HG03280 (cell line): ENCODE data around the gene DEFB110.

Experiments used
- ATAC-seq: cut with Tn5 transposase; IDR thresholded peaks from one replicate; pipeline ENCODE4 v1.9.1; 2021; ENCODE audit warnings: mild to moderate bottlenecking, moderate library complexity; ENCODE audit not compliant: unreplicated experiment

The DEFB110 gene

GRCh38 chr6:50021894-50022293, at the start of gene DEFB110:
TSS of gene DEFB110 (minus strand) at chr6:50021994. CDS start at chr6:50021935, 59 bp downstream.
- ATAC-seq, result no peak

- ATAC-seq, result no peak
Measured at GRCh38 chr6:50070101-50070500, 48.3 kb upstream of the DEFB110 start.

- ATAC-seq, result no peak
Measured at GRCh38 chr6:50062051-50062450, 40.3 kb upstream of the DEFB110 start.

- peak; percentile 92 for ATAC-seq
Measured at GRCh38 chr6:50056242-50056641, 34.4 kb upstream of the DEFB110 start.

- no peak for ATAC-seq
Measured at GRCh38 chr6:50049829-50050228, 28.0 kb upstream of the DEFB110 start, which contains the start of gene DEFB112. TSS of gene DEFB112 (minus strand) at chr6:50049929. CDS start at chr6:50049869, 60 bp downstream.

- no peak for ATAC-seq
Measured at GRCh38 chr6:50047026-50047425, 25.2 kb upstream of the DEFB110 start.

- peak; percentile 70 for ATAC-seq
Measured at GRCh38 chr6:50030777-50031562, 9.2 kb upstream of the DEFB110 start.

GRCh38 chr6:50030350-50030749, 8.6 kb upstream of the DEFB110 start:
- ATAC-seq, result peak; percentile 21

- ATAC-seq, result no peak
Measured at GRCh38 chr6:50025258-50025657, 3.5 kb upstream of the DEFB110 start.

- no peak for ATAC-seq
Measured at GRCh38 chr6:50007819-50008218, 14.0 kb downstream of the DEFB110 start.

GRCh38 chr6:50003139-50003538, 18.7 kb downstream of the DEFB110 start:
- ATAC-seq, result no peak

GRCh38 chr6:49995278-49995677, 26.5 kb downstream of the DEFB110 start:
- no peak for ATAC-seq

GRCh38 chr6:49988900-49989299, 32.9 kb downstream of the DEFB110 start:
- no peak for ATAC-seq

- no peak for ATAC-seq
Measured at GRCh38 chr6:49987749-49988148, 34.0 kb downstream of the DEFB110 start.

GRCh38 chr6:49986551-49986950, 35.2 kb downstream of the DEFB110 start:
- no peak for ATAC-seq

GRCh38 chr6:49982046-49982445, 39.7 kb downstream of the DEFB110 start:
- no peak for ATAC-seq

GRCh38 chr6:49980898-49981297, 40.9 kb downstream of the DEFB110 start:
- ATAC-seq, result peak; percentile 36

GRCh38 chr6:49979584-49979983, 42.2 kb downstream of the DEFB110 start:
- ATAC-seq, result peak; percentile 54

- peak; percentile 48 for ATAC-seq
Measured at GRCh38 chr6:49978332-49979226, 43.2 kb downstream of the DEFB110 start.

- no peak for ATAC-seq
Measured at GRCh38 chr6:49969605-49970004, 52.2 kb downstream of the DEFB110 start, which contains the start of gene DEFB113. TSS of gene DEFB113 (minus strand) at chr6:49969625. CDS start at chr6:49969625, 0 bp downstream.
